ENCODE results near the gene GMPPB.

The GMPPB gene

DNA sequence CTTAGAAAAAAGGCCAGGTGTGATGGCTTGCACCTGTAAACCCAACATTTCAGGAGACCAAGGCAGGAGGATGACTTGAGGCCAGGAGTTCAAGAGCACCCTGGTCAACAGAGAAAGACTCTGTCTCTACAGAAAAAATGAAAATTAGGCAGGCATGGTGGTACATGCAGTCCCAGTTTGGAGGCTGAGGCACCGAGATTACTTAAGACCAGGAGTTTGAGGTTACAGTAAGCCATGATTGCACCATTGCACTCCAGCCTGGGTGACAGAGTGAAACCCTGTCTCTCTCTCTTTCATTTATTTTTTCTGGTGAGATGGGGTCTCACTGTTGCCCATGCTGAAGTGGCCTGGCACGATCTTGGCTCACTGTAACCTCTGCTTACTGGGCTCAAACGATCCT is 37.9 kb upstream of the GMPPB start:
- H3K79me2 ChIP-seq (ENCODE audit: low read length) = peaks cover 72% of the 10 kb centered on the region
- no peaks in the 10 kb centered on the region; the same call in 1 of the 2 replicates for H3K36me3 ChIP-seq (replicated peaks; ENCODE audit: insufficient read depth, low read length)
- H3K9ac ChIP-seq (ENCODE audit: low read length) = no peak overlapping the region
- no peak for TF ChIP-seq EZH2 (optimal IDR thresholded peaks at IDR 0.05; ENCODE audit: low read depth, low read length)
- TF ChIP-seq CTCF (IDR thresholded peaks at IDR 0.05; ENCODE audit: low read length) = no peak
- no peak for TF ChIP-seq EZH2phosphoT487 (IDR thresholded peaks at IDR 0.05; ENCODE audit: low read length)
- H4K20me1 ChIP-seq (ENCODE audit: insufficient read depth, low read length) = peaks cover 9% of the 10 kb centered on the region; the same call in 1 of the 2 replicates
- no peaks in the 10 kb centered on the region for H3K9me2 ChIP-seq (replicated peaks; ENCODE audit: insufficient read depth, low read length)
- no peak overlapping the region for H3K4me3 ChIP-seq (ENCODE audit: low read length)
- H3K4me2 ChIP-seq (ENCODE audit: low read depth, low read length) = no peak overlapping the region
- no peak overlapping the region for H3K27ac ChIP-seq (ENCODE audit: low read length)
- H3K4me1 ChIP-seq (ENCODE audit: low read length) = no peaks in the 10 kb centered on the region
- no peaks in the 10 kb centered on the region for H3K27me3 ChIP-seq (replicated peaks; ENCODE audit: insufficient read depth, low read length)
- DNase-seq = no peak
- no peaks in the 10 kb centered on the region for H3F3A ChIP-seq (ENCODE audit: insufficient read depth, low read length)
- H2AFZ ChIP-seq (ENCODE audit: low read length) = no peak overlapping the region
- H3K9me3 ChIP-seq (replicated peaks; ENCODE audit: insufficient read depth, low read length) = no peaks in the 10 kb centered on the region

- Histone ChIP-seq H3K9me2 (replicated peaks; ENCODE audit: insufficient read depth, low read length) (no peaks in the 10 kb centered on the region), H3K4me1 (ENCODE audit: low read length) (no peaks in the 10 kb centered on the region), H3K36me3 (replicated peaks; ENCODE audit: insufficient read depth, low read length) (no peaks in the 10 kb centered on the region; the same call in 1 of the 2 replicates), H3K9ac (ENCODE audit: low read length) (no peak overlapping the region), H3F3A (ENCODE audit: insufficient read depth, low read length) (no peaks in the 10 kb centered on the region), H3K9me3 (replicated peaks; ENCODE audit: insufficient read depth, low read length) (no peaks in the 10 kb centered on the region), H4K20me1 (ENCODE audit: insufficient read depth, low read length) (peaks cover 16% of the 10 kb centered on the region; the same call in 1 of the 2 replicates), H2AFZ (ENCODE audit: low read length) (no peak overlapping the region), H3K27me3 (replicated peaks; ENCODE audit: insufficient read depth, low read length) (no peaks in the 10 kb centered on the region), H3K27ac (ENCODE audit: low read length) (no peak overlapping the region), H3K79me2 (ENCODE audit: low read length) (peaks cover 80% of the 10 kb centered on the region), H3K4me3 (ENCODE audit: low read length) (no peak overlapping the region), H3K4me2 (ENCODE audit: low read depth, low read length) (no peak overlapping the region)
- TF ChIP-seq EZH2phosphoT487 (IDR thresholded peaks at IDR 0.05; ENCODE audit: low read length) (no peak), EZH2 (optimal IDR thresholded peaks at IDR 0.05; ENCODE audit: low read depth, low read length) (no peak), CTCF (IDR thresholded peaks at IDR 0.05; ENCODE audit: low read length) (no peak)
- DNase-seq = no peak
These were observed 35.5 kb upstream of the GMPPB start for GRCh38 chr3:49759226-49759625.

DNA sequence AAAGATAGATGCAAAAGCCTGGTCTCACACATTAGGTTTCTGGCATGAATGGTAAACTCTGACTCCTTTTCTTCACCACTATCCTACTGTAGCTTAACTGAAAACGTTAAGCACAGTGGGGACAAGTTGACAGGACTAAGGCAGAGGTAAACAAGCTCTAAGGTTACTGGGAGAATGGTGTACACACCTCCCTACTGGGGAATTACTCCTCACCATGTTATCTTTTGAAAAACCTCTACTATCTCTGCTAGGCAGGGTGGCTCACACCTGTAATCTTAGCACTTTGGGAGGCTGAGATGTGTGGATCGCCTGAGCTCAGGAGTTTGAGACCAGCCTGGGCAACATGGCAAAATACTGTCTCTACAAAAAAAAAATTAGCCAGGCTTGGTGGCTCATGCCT is 33.4 kb upstream of the GMPPB start:
- DNase-seq = no peak
- no peak overlapping the region for H3K27ac ChIP-seq (ENCODE audit: low read length)
- H4K20me1 ChIP-seq (ENCODE audit: insufficient read depth, low read length) = peaks cover 16% of the 10 kb centered on the region; the same call in 1 of the 2 replicates
- no peaks in the 10 kb centered on the region; the same call in 1 of the 2 replicates for H3K36me3 ChIP-seq (replicated peaks; ENCODE audit: insufficient read depth, low read length)
- no peak overlapping the region for H3K4me3 ChIP-seq (ENCODE audit: low read length)
- H3K27me3 ChIP-seq (replicated peaks; ENCODE audit: insufficient read depth, low read length) = no peaks in the 10 kb centered on the region
- no peaks in the 10 kb centered on the region for H3K9me3 ChIP-seq (replicated peaks; ENCODE audit: insufficient read depth, low read length)
- TF ChIP-seq EZH2phosphoT487 (IDR thresholded peaks at IDR 0.05; ENCODE audit: low read length) (no peak), EZH2 (optimal IDR thresholded peaks at IDR 0.05; ENCODE audit: low read depth, low read length) (no peak), CTCF (IDR thresholded peaks at IDR 0.05; ENCODE audit: low read length) (no peak)
- no peaks in the 10 kb centered on the region for H3K4me1 ChIP-seq (ENCODE audit: low read length)
- no peaks in the 10 kb centered on the region for H3F3A ChIP-seq (ENCODE audit: insufficient read depth, low read length)
- H3K9ac ChIP-seq (ENCODE audit: low read length) = no peak overlapping the region
- no peak overlapping the region for H3K4me2 ChIP-seq (ENCODE audit: low read depth, low read length)
- no peak overlapping the region for H2AFZ ChIP-seq (ENCODE audit: low read length)
- H3K79me2 ChIP-seq (ENCODE audit: low read length) = peaks cover 88% of the 10 kb centered on the region
- H3K9me2 ChIP-seq (replicated peaks; ENCODE audit: insufficient read depth, low read length) = no peaks in the 10 kb centered on the region

Measured in MM.1S (cell line).